ENCODE data around the gene CTBS. TPM values are rescaled to one million over a fixed set of nuclear protein-coding genes. Genes with fewer than 3 reads are reported as not detected.

The CTBS gene
- total RNA-seq, 4 donors from 2014 or later: 3.8 to 25.7 (median 16.2) TPM

DNA sequence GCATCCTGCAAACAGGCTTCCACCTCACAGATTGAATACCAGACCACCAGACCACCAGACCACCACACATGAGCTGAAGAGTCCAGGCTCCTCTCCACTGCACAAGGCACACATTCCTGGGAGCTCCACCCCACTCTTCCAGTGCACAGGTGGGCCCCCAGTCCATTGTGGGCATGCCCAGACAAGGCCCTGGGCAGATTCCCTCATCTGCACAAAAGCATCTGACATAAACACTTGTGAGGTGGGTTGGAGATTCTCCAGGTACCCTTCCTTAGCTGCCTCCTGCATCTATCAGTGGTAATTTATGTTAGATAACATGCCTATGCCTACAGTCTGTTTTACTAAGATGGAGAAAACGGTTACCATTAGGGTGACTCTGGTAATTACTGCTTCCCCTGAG, 11.6 kb upstream of the CTBS start:
- intact Hi-C loops (cut with DNase I; ENCODE audit: low total_unique reads) (no loop called here), in situ Hi-C loops (cut with MboI; ENCODE audit: low pct_ligation_motif_present in 1 of 4, low pct_unique_long_range_greater_than_20kb in 1 of 4, low sequenced_read_pairs in 3 of 4) (no loop called here)
- Histone ChIP-seq H3K9me3 (no peaks in the 10 kb centered on the region), H3K4me3 (no peak overlapping the region), H3K36me3 (no peaks in the 10 kb centered on the region), H3K4me1 (no peaks in the 10 kb centered on the region), H3K27ac (no peak overlapping the region), H3K27me3 (no peaks in the 10 kb centered on the region)
- 0 to 37% methylated on average over 1 of the region's 1 CpG for WGBS, 2 donors (ENCODE audit: low coverage in 1 of 2)
- DNase-seq: no peak
- TF ChIP-seq POLR2A (IDR thresholded peaks at IDR 0.05) (no peak), EP300 (IDR thresholded peaks at IDR 0.05; ENCODE audit: low read depth) (no peak), POLR2AphosphoS5 (IDR thresholded peaks at IDR 0.05) (no peak)
- TF ChIP-seq, protein P1, sequence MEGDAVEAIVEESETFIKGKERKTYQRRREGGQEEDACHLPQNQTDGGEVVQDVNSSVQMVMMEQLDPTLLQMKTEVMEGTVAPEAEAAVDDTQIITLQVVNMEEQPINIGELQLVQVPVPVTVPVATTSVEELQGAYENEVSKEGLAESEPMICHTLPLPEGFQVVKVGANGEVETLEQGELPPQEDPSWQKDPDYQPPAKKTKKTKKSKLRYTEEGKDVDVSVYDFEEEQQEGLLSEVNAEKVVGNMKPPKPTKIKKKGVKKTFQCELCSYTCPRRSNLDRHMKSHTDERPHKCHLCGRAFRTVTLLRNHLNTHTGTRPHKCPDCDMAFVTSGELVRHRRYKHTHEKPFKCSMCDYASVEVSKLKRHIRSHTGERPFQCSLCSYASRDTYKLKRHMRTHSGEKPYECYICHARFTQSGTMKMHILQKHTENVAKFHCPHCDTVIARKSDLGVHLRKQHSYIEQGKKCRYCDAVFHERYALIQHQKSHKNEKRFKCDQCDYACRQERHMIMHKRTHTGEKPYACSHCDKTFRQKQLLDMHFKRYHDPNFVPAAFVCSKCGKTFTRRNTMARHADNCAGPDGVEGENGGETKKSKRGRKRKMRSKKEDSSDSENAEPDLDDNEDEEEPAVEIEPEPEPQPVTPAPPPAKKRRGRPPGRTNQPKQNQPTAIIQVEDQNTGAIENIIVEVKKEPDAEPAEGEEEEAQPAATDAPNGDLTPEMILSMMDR (IDR thresholded peaks at IDR 0.05): no peak

DNA sequence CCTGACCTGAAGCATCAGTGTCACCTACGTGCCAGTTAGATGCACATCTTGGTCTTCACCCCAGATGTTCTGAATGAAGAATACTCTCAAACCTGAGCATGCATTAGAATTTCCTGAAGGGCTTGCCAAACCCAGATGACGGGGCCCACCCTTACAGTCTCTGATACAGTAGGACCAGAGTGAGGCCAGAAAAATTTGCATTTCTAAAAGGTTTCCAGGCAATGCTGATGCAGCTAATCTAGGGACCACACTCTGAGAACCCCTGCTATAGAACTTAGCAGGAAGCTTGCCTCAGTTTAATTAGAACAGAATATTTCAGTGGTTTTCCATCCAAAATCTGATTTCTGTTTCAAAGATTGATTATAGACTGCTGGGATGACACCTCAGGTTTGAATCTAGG, 9.9 kb upstream of the CTBS start:
- in situ Hi-C loops (cut with MboI; ENCODE audit: low pct_ligation_motif_present in 1 of 4, low pct_unique_long_range_greater_than_20kb in 1 of 4, low sequenced_read_pairs in 3 of 4): no loop called here
- TF ChIP-seq EP300 (IDR thresholded peaks at IDR 0.05; ENCODE audit: low read depth) (no peak), POLR2A (IDR thresholded peaks at IDR 0.05) (no peak), POLR2AphosphoS5 (IDR thresholded peaks at IDR 0.05) (no peak)
- TF ChIP-seq, protein P1 (IDR thresholded peaks at IDR 0.05): no peak
- H3K9me3 ChIP-seq: no peaks in the 10 kb centered on the region
- H3K27ac ChIP-seq: no peak overlapping the region
- H3K36me3 ChIP-seq: no peaks in the 10 kb centered on the region
- no peaks in the 10 kb centered on the region for H3K27me3 ChIP-seq
- WGBS, 2 donors (ENCODE audit: low coverage in 1 of 2): 72 to 83% methylated on average over 1 to 2 of the region's 2 CpGs
- DNase-seq: no peak
- intact Hi-C loops (cut with DNase I; ENCODE audit: low total_unique reads): no loop called here
- no peak overlapping the region for H3K4me3 ChIP-seq
- H3K4me1 ChIP-seq: no peaks in the 10 kb centered on the region

DNA sequence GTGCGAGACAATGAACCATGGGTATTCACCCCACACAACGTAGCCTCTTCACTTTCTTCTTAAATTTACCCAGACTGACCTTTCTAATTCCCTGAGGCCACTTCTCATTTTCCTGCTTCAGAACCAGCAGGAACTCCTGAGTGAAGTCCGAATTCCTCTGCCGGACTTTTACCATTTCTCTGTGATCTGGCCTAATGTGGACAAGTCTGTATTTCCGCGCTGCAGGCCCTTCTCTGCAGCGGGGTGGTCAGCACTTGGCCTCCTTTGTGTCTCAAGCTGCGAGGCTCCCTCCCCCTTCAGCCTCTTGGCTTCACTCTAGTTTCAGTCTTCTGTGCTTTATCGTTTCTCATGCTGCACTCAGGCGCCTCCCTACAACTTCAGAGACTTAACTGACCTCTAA, 9.4 kb upstream of the CTBS start:
- no peak for DNase-seq
- H3K9me3 ChIP-seq: no peaks in the 10 kb centered on the region
- H3K4me3 ChIP-seq: no peak overlapping the region
- in situ Hi-C loops (cut with MboI; ENCODE audit: low pct_ligation_motif_present in 1 of 4, low pct_unique_long_range_greater_than_20kb in 1 of 4, low sequenced_read_pairs in 3 of 4) (no loop called here), intact Hi-C loops (cut with DNase I; ENCODE audit: low total_unique reads) (no loop called here)
- H3K27ac ChIP-seq: peak overlapping the region in 1 of 4 donors; percentile 23
- H3K36me3 ChIP-seq: no peaks in the 10 kb centered on the region
- TF ChIP-seq, protein P1 (IDR thresholded peaks at IDR 0.05): no peak
- 59 to 72% methylated on average over 7 to 10 of the region's 10 CpGs for WGBS, 2 donors (ENCODE audit: low coverage in 1 of 2)
- no peaks in the 10 kb centered on the region for H3K27me3 ChIP-seq
- no peaks in the 10 kb centered on the region for H3K4me1 ChIP-seq

DNA sequence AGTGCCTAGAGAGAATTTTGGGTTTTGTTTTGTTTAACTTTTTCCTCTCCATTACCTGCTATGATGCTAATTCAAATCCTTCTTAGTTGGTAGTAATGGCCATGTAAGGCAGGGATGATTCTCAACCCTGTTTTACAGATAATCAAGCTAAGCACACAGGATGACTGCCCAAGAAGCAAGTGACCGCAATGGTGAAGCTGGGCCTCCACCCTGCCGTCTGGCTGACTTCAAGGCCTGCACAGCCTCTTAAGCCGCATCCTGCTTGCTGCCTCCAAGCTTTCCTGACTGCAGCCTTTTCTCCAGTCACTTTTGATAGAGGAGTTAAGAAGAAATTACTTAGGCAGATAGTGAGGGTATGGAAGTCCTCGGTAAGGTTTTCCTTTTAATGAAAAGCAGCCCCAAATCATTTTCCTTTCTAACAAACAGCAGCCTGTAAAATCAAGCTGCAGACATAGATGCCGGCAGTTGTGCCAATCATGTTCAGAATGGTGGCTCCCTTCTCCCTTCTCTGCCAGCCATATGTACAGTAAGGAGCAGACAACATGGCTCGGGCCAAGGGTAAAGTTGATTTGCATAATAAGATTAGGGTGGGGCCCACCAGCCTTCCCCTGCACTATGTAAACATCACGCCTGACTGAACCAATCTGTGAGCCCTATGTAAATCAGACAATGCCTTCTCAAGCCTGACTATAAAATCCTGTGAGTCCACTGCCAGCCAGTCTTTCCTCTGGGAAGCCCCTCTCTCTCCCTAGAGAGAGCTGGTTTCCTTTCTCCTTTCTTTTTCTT, 8.8 kb upstream of the CTBS start:
- no peak for DNase-seq
- Histone ChIP-seq H3K36me3 (no peaks in the 10 kb centered on the region), H3K27me3 (no peaks in the 10 kb centered on the region), H3K4me3 (no peak overlapping the region), H3K4me1 (no peaks in the 10 kb centered on the region), H3K9me3 (no peaks in the 10 kb centered on the region), H3K27ac (peak overlapping the region in 1 of 4 donors; percentile 23)
- WGBS, 2 donors (ENCODE audit: low coverage in 1 of 2): 71 to 92% methylated on average over 5 to 7 of the region's 7 CpGs
- TF ChIP-seq POLR2AphosphoS5 (IDR thresholded peaks at IDR 0.05) (no peak), POLR2A (IDR thresholded peaks at IDR 0.05) (no peak), EP300 (IDR thresholded peaks at IDR 0.05; ENCODE audit: low read depth) (no peak)
- TF ChIP-seq, protein P1 (IDR thresholded peaks at IDR 0.05): no peak
- in situ Hi-C loops (cut with MboI; ENCODE audit: low pct_ligation_motif_present in 1 of 4, low pct_unique_long_range_greater_than_20kb in 1 of 4, low sequenced_read_pairs in 3 of 4) (no loop called here), intact Hi-C loops (cut with DNase I; ENCODE audit: low total_unique reads) (no loop called here)
